Esophagus muscularis mucosa (tissue), 3 donors: ENCODE measurements around the gene ENPP4.

ENCODE experiments used
- CTCF ChIP-seq, 3 experiments: fragments of 200-600 bp in 2 of 3; fragments of 450-650 bp in 1 of 3; sonication (generic) in 2 of 3; IDR thresholded peaks; one replicate each; pipeline ENCODE4 v1.5.1; 2017 to 2019; ENCODE audit warnings: antibody characterized with exemption in 3 of 3, mild to moderate bottlenecking in 2 of 3, moderate library complexity in 1 of 3
- POLR2A ChIP-seq: fragments of 450-650 bp; IDR thresholded peaks from one replicate; pipeline ENCODE4 v1.6.1; 2017; ENCODE audit warnings: antibody characterized with exemption, moderate library complexity, mild to moderate bottlenecking, low read depth
- POLR2AphosphoS5 ChIP-seq, 2 donors: sonication (generic); formaldehyde crosslinking; IDR thresholded peaks; one replicate each; pipeline ENCODE4 v1.6.1; 2017; ENCODE audit warnings: antibody characterized with exemption in 2 of 2

GRCh38 chr6:46118157-46118556 is 11.6 kb upstream of the ENPP4 start:
- TF ChIP-seq CTCF (IDR thresholded peaks at IDR 0.05) = no peak
- no peak for TF ChIP-seq POLR2A
- TF ChIP-seq POLR2AphosphoS5 (IDR thresholded peaks at IDR 0.05) = no peak
